ENCODE results near the gene MAP3K12.

MAP3K12 gene

GRCh38 chr12:53467082-53467481 is 32.2 kb downstream of the MAP3K12 start:
- no peak overlapping the region for H3K4me3 ChIP-seq (ENCODE audit: low read length)
- H3K4me1 ChIP-seq (ENCODE audit: control insufficient read depth, insufficient read depth, low read length) = no peaks in the 10 kb centered on the region
- no peak overlapping the region for H3K9ac ChIP-seq (ENCODE audit: low read length)
- H3K27me3 ChIP-seq (ENCODE audit: control insufficient read depth, insufficient read depth, low read length) = no peaks in the 10 kb centered on the region
- H3K36me3 ChIP-seq (ENCODE audit: control insufficient read depth, insufficient read depth, low read length) = peaks cover 79% of the 10 kb centered on the region
- no peak overlapping the region for H3K27ac ChIP-seq (ENCODE audit: low read depth, low read length)

DNA sequence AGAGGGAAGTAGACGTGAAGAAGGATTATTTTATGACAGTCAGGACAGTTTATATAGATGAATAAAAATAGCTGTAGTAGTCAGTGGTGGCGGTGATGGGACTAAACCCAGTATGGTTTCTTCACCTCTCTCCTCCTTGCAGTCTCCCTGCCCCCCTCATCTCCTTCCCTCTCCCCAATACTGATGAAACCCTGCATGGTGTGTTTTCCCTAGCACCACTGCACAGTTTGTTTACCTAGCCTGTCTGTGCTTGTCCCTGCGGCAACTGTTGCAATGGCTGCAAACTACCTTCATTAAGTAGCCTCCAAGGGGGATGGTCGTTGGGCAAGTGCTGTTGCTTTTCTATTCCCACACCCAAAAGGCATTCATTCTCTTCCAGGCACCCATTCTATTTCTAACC is 32.6 kb downstream of the MAP3K12 start:
- no peak overlapping the region for H3K27ac ChIP-seq (ENCODE audit: low read depth, low read length)
- H3K4me3 ChIP-seq (ENCODE audit: low read length) = no peak overlapping the region
- H3K4me1 ChIP-seq (ENCODE audit: control insufficient read depth, insufficient read depth, low read length) = no peaks in the 10 kb centered on the region
- no peaks in the 10 kb centered on the region for H3K27me3 ChIP-seq (ENCODE audit: control insufficient read depth, insufficient read depth, low read length)
- H3K9ac ChIP-seq (ENCODE audit: low read length) = no peak overlapping the region
- H3K36me3 ChIP-seq (ENCODE audit: control insufficient read depth, insufficient read depth, low read length) = peaks cover 79% of the 10 kb centered on the region

DNA sequence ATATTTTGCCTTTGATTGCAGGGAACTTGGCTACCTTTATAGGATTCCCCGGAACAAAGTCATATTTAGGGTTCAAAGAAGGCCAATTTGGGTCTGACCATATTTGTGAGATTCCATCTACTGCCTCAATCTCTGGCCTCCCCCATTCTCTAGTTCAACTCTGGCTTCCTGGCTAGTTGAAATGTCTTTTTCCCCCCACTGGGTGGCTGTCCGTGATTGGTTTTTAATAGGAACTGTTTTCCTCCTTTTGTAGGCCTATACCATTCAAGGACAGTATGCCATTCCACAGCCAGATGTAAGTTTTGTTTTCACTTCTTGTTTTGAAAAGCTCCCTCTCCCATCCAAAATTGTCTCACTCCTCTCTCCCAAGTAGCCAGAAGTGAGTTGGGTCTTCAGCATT is 33.6 kb downstream of the MAP3K12 start:
- H3K9ac ChIP-seq (ENCODE audit: low read length) = no peak overlapping the region
- H3K27me3 ChIP-seq (ENCODE audit: control insufficient read depth, insufficient read depth, low read length) = no peaks in the 10 kb centered on the region
- H3K4me1 ChIP-seq (ENCODE audit: control insufficient read depth, insufficient read depth, low read length) = no peaks in the 10 kb centered on the region
- no peak overlapping the region for H3K27ac ChIP-seq (ENCODE audit: low read depth, low read length)
- H3K36me3 ChIP-seq (ENCODE audit: control insufficient read depth, insufficient read depth, low read length) = peaks cover 86% of the 10 kb centered on the region
- H3K4me3 ChIP-seq (ENCODE audit: low read length) = no peak overlapping the region

- Histone ChIP-seq H3K4me3 (ENCODE audit: low read length) (no peak overlapping the region), H3K36me3 (ENCODE audit: control insufficient read depth, insufficient read depth, low read length) (peaks cover 89% of the 10 kb centered on the region), H3K9ac (ENCODE audit: low read length) (no peak overlapping the region), H3K27me3 (ENCODE audit: control insufficient read depth, insufficient read depth, low read length) (no peaks in the 10 kb centered on the region), H3K27ac (ENCODE audit: low read depth, low read length) (no peak overlapping the region), H3K4me1 (ENCODE audit: control insufficient read depth, insufficient read depth, low read length) (no peaks in the 10 kb centered on the region)
Measured at GRCh38 chr12:53464685-53465418, 34.4 kb downstream of the MAP3K12 start.

DNA sequence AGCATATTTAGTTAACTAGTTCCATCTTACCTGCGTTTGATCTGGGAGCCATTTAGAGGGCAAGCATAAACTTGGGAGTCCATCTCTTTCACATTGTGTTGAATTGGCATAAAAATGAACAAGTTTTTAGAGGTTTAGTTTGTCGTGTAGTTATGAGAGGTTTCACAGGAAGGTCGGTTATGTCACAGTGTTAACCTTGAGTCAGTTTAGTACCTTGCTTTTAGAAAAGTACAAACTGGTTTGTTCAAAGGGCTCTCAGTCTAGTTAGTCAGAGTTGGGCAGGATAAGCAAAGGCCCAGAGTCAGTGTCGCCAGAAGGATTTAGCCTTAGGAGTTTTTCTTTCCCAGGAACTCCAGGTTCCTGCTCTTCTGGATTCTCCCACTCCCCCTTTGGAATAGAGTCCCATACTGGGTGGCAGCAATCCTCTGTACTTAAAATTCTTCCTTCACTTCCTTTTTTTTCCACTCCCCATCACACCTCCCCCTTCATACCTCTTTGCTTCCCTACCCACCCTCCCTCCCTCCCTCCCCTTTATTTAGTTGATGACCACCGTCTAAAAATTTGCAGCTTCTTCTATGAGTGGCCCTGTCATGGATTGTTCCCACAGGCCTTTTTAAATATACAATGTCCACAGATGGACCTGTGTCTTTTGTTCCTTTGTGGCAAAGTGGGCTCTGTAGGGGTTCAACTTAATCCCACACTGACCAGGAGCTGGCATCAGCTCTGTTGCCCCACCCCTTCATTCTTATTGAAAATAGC is 35.3 kb downstream of the MAP3K12 start:
- Histone ChIP-seq H3K36me3 (ENCODE audit: control insufficient read depth, insufficient read depth, low read length) (peaks cover 86% of the 10 kb centered on the region), H3K27me3 (ENCODE audit: control insufficient read depth, insufficient read depth, low read length) (no peaks in the 10 kb centered on the region), H3K27ac (ENCODE audit: low read depth, low read length) (no peak overlapping the region), H3K9ac (ENCODE audit: low read length) (no peak overlapping the region), H3K4me3 (ENCODE audit: low read length) (no peak overlapping the region), H3K4me1 (ENCODE audit: control insufficient read depth, insufficient read depth, low read length) (no peaks in the 10 kb centered on the region)

- Histone ChIP-seq H3K27ac (ENCODE audit: low read depth, low read length) (no peak overlapping the region), H3K4me1 (ENCODE audit: control insufficient read depth, insufficient read depth, low read length) (no peaks in the 10 kb centered on the region)
Measured at GRCh38 chr12:53462935-53463334, 36.3 kb downstream of the MAP3K12 start.

DNA sequence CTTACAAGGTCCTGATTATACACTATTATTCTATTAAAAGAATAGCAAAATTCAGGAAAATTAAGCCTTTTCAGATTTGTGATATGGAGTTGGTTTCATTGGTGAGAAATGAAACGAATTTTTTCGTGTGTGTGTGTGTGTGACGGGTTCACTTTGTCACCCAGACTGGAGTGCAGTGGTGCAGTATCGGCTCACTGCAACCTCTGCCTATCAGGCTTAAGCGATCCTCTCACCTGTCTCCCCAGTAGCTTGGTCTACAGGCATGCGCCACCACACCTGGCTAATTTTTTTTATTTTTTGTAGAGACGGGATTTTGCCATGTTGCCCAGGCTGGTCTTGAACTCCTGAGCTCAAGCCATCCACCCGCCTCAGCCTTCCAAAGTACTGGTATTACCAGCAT is 37.7 kb downstream of the MAP3K12 start:
- Histone ChIP-seq H3K9ac (ENCODE audit: low read length) (no peak overlapping the region), H3K27ac (ENCODE audit: low read depth, low read length) (no peak overlapping the region), H3K4me3 (ENCODE audit: low read length) (no peak overlapping the region), H3K36me3 (ENCODE audit: control insufficient read depth, insufficient read depth, low read length) (peaks cover 82% of the 10 kb centered on the region), H3K4me1 (ENCODE audit: control insufficient read depth, insufficient read depth, low read length) (no peaks in the 10 kb centered on the region), H3K27me3 (ENCODE audit: control insufficient read depth, insufficient read depth, low read length) (no peaks in the 10 kb centered on the region)

More at GRCh38 chr12:53462935-53463334, 36.3 kb downstream of the MAP3K12 start:
- no peak overlapping the region for H3K4me3 ChIP-seq (ENCODE audit: low read length)
- H3K27me3 ChIP-seq (ENCODE audit: control insufficient read depth, insufficient read depth, low read length) = no peaks in the 10 kb centered on the region
- H3K36me3 ChIP-seq (ENCODE audit: control insufficient read depth, insufficient read depth, low read length) = peaks cover 87% of the 10 kb centered on the region
- H3K9ac ChIP-seq (ENCODE audit: low read length) = no peak overlapping the region

- Histone ChIP-seq H3K36me3 (ENCODE audit: control insufficient read depth, insufficient read depth, low read length) (peaks cover 81% of the 10 kb centered on the region), H3K27ac (ENCODE audit: low read depth, low read length) (no peak overlapping the region), H3K27me3 (ENCODE audit: control insufficient read depth, insufficient read depth, low read length) (no peaks in the 10 kb centered on the region), H3K4me1 (ENCODE audit: control insufficient read depth, insufficient read depth, low read length) (no peaks in the 10 kb centered on the region), H3K4me3 (ENCODE audit: low read length) (no peak overlapping the region), H3K9ac (ENCODE audit: low read length) (no peak overlapping the region)
Measured at GRCh38 chr12:53461059-53461458, 38.2 kb downstream of the MAP3K12 start.

DNA sequence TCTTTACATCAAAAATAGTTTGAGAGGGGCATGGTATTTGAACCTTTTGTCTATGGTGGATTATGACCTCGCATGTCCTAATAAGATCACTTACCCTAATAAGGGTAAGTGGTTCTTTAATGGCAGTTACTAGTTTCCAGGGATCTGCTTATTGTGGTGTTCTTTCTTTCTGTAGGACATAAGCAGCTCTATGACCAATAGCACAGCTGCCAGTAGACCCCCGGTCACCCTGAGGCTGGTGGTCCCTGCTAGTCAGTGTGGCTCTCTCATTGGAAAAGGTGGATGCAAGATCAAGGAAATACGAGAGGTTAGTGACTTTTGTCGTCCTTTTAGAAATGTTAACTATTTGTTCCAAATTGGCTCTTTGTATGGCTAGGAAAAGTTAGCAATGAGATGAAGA is 40.2 kb downstream of the MAP3K12 start:
- Histone ChIP-seq H3K27ac (ENCODE audit: low read depth, low read length) (no peak overlapping the region), H3K4me3 (ENCODE audit: low read length) (no peak overlapping the region), H3K36me3 (ENCODE audit: control insufficient read depth, insufficient read depth, low read length) (peaks cover 74% of the 10 kb centered on the region), H3K9ac (ENCODE audit: low read length) (no peak overlapping the region), H3K4me1 (ENCODE audit: control insufficient read depth, insufficient read depth, low read length) (peaks cover under 1% of the 10 kb centered on the region), H3K27me3 (ENCODE audit: control insufficient read depth, insufficient read depth, low read length) (no peaks in the 10 kb centered on the region)

GRCh38 chr12:53456654-53457366 is 42.4 kb downstream of the MAP3K12 start:
- Histone ChIP-seq H3K27ac (ENCODE audit: low read depth, low read length) (no peak overlapping the region), H3K9ac (ENCODE audit: low read length) (no peak overlapping the region), H3K4me1 (ENCODE audit: control insufficient read depth, insufficient read depth, low read length) (peaks cover 13% of the 10 kb centered on the region), H3K36me3 (ENCODE audit: control insufficient read depth, insufficient read depth, low read length) (peaks cover 53% of the 10 kb centered on the region), H3K4me3 (ENCODE audit: low read length) (no peak overlapping the region), H3K27me3 (ENCODE audit: control insufficient read depth, insufficient read depth, low read length) (no peaks in the 10 kb centered on the region)

DNA sequence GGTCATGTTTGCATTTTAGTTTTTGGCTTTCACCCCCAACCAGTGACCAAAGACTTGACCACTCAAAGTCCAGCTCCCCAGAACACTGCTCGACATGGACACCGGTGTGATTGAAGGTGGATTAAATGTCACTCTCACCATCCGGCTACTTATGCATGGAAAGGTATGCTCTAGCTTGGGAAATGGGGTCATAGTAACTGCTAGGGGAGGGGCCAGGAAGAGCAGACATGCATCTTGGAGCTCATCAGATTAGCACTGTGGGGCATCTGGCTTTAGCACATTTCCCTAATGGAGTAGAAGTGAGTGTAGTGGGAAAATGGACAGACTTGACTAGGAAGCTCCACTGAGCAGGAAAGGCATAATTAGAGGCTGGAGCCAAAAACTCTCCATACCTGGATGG is 44.6 kb downstream of the MAP3K12 start:
- H3K4me3 ChIP-seq (ENCODE audit: low read length) = no peak overlapping the region
- H3K9ac ChIP-seq (ENCODE audit: low read length) = no peak overlapping the region
- no peaks in the 10 kb centered on the region for H3K27me3 ChIP-seq (ENCODE audit: control insufficient read depth, insufficient read depth, low read length)
- H3K36me3 ChIP-seq (ENCODE audit: control insufficient read depth, insufficient read depth, low read length) = peaks cover 34% of the 10 kb centered on the region
- H3K4me1 ChIP-seq (ENCODE audit: control insufficient read depth, insufficient read depth, low read length) = peaks cover 13% of the 10 kb centered on the region
- no peak overlapping the region for H3K27ac ChIP-seq (ENCODE audit: low read depth, low read length)

GRCh38 chr12:53453953-53454640 is 45.2 kb downstream of the MAP3K12 start:
- Histone ChIP-seq H3K36me3 (ENCODE audit: control insufficient read depth, insufficient read depth, low read length) (peaks cover 32% of the 10 kb centered on the region), H3K9ac (ENCODE audit: low read length) (no peak overlapping the region), H3K27me3 (ENCODE audit: control insufficient read depth, insufficient read depth, low read length) (no peaks in the 10 kb centered on the region), H3K4me3 (ENCODE audit: low read length) (no peak overlapping the region), H3K27ac (ENCODE audit: low read depth, low read length) (no peak overlapping the region), H3K4me1 (ENCODE audit: control insufficient read depth, insufficient read depth, low read length) (peaks cover 13% of the 10 kb centered on the region)

Measured in rectal smooth muscle tissue (tissue), 1 donor.